Liver (tissue), 9 donors: Measurements from ENCODE around the gene CACNA2D1. TPM values are rescaled to one million over a fixed set of nuclear protein-coding genes. Genes with fewer than 3 reads are reported as not detected.

Experiments
- DNase-seq: peaks from one replicate; pipeline ENCODE4 v3.0.0-alpha.2; 2017; ENCODE audit warnings: low spot score
- H3K27ac ChIP-seq, 2 donors: one replicate each; pipeline ENCODE4 v1.7.0; 2013; ENCODE audit warnings: inconsistent platforms in 2 of 2, low read length in 2 of 2, control low read depth in 1 of 2, low read depth in 1 of 2, mild to moderate bottlenecking in 1 of 2
- H3K27me3 ChIP-seq, 4 donors: one replicate each; pipeline versions ENCODE4 v1.6.1 to v1.7.0; 2013; ENCODE audit warnings: low read length in 3 of 4, inconsistent platforms in 1 of 4, mild to moderate bottlenecking in 1 of 4, moderate library complexity in 1 of 4; ENCODE audit not compliant: control insufficient read depth in 4 of 4, insufficient read depth in 4 of 4
- H3K36me3 ChIP-seq, 4 donors: one replicate each; pipeline versions ENCODE4 v1.6.1 to v1.7.0; 2013; ENCODE audit warnings: low read length in 3 of 4, mild to moderate bottlenecking in 3 of 4, low read depth in 1 of 4, moderate library complexity in 1 of 4; ENCODE audit not compliant: control insufficient read depth in 4 of 4, insufficient read depth in 3 of 4
- H3K4me1 ChIP-seq, 4 donors: one replicate each; pipeline versions ENCODE4 v1.6.1 to v1.7.0; 2013; ENCODE audit warnings: low read length in 3 of 4, mild to moderate bottlenecking in 3 of 4, moderate library complexity in 1 of 4; ENCODE audit not compliant: control insufficient read depth in 4 of 4, insufficient read depth in 4 of 4
- H3K4me3 ChIP-seq, 3 donors: one replicate each; pipeline versions ENCODE4 v1.6.1 to v1.7.0; 2013; ENCODE audit warnings: low read length in 3 of 3, control low read depth in 1 of 3, low read depth in 1 of 3, mild to moderate bottlenecking in 1 of 3
- H3K9ac ChIP-seq, 2 donors: one replicate each; pipeline ENCODE4 v1.7.0; 2013; ENCODE audit warnings: low read length in 2 of 2, mild to moderate bottlenecking in 2 of 2, moderate library complexity in 2 of 2, control low read depth in 1 of 2, low read depth in 1 of 2
- H3K9me3 ChIP-seq, 4 donors: one replicate each; pipeline versions ENCODE4 v1.6.1 to v1.7.0; 2013; ENCODE audit warnings: low read length in 3 of 4; ENCODE audit not compliant: control insufficient read depth in 4 of 4
- FOXA1 ChIP-seq: IDR thresholded peaks from 2 replicates; pipeline ENCODE4 v1.6.1; 2016; ENCODE audit warnings: antibody characterized with exemption
- FOXA2 ChIP-seq: IDR thresholded peaks from 2 replicates; pipeline ENCODE4 v1.6.1; 2016; ENCODE audit warnings: antibody characterized with exemption
- GABPA ChIP-seq, 2 donors: IDR thresholded peaks in 1 of 2; conservative IDR thresholded peaks in 1 of 2; 2 replicates each; pipeline ENCODE4 v1.6.1; 2016; ENCODE audit warnings: antibody characterized with exemption in 2 of 2, mild to moderate bottlenecking in 1 of 2, moderate library complexity in 1 of 2
- HNF4G ChIP-seq: IDR thresholded peaks from 2 replicates; pipeline ENCODE4 v1.6.1; 2016; ENCODE audit warnings: antibody characterized with exemption
- JUND ChIP-seq, 2 donors: IDR thresholded peaks; 2 replicates each; pipeline ENCODE4 v1.6.1; 2016; ENCODE audit warnings: antibody characterized with exemption in 2 of 2
- NR2F2 ChIP-seq: IDR thresholded peaks from 2 replicates; pipeline ENCODE4 v1.6.1; 2016; ENCODE audit warnings: antibody characterized with exemption
- RAD21 ChIP-seq, 2 donors: IDR thresholded peaks; 2 replicates each; pipeline ENCODE4 v1.6.1; 2016; ENCODE audit warnings: antibody characterized with exemption in 2 of 2, mild to moderate bottlenecking in 2 of 2
- RXRA ChIP-seq, 2 donors: IDR thresholded peaks; 2 replicates each; pipeline ENCODE4 v1.6.1; 2017 to 2018; ENCODE audit warnings: antibody characterized with exemption in 2 of 2, mild to moderate bottlenecking in 1 of 2
- SP1 ChIP-seq: IDR thresholded peaks from 2 replicates; pipeline ENCODE4 v1.6.1; 2018; ENCODE audit warnings: antibody characterized with exemption, mild to moderate bottlenecking
- TAF1 ChIP-seq: conservative IDR thresholded peaks from 2 replicates; pipeline ENCODE4 v1.6.1; 2016; ENCODE audit warnings: antibody characterized with exemption, mild to moderate bottlenecking
- YY1 ChIP-seq: IDR thresholded peaks from 2 replicates; pipeline ENCODE4 v1.6.1; 2016; ENCODE audit warnings: antibody characterized with exemption, mild to moderate bottlenecking
- WGBS: extraction: QIAGEN DNeasy Blood & Tissue Kit; methylation state at CpG from one replicate; pipeline ENCODE4 v1.1.7; 2013; 5-methylcytosine and 5-hydroxymethylcytosine counted together
- polyA plus RNA-seq, 2 donors: library from polyadenylated mRNA; stranded (reverse) in 1 of 2; unstranded in 1 of 2; fragments of 200-250 nt in 1 of 2; fragments of >200 nt in 1 of 2; fragmentation: Nextera tagmentation in 1 of 2; extraction: Ambion mirVana in 1 of 2; gene quantifications; one replicate each; pipeline versions ENCODE4 v1.2.1 to v1.2.3, GENCODE V29; 2013 to 2015
- total RNA-seq, 2 donors: library from RNA; depleted of rRNA; stranded (reverse); fragments of >200 nt; gene quantifications; one replicate each; pipeline ENCODE4 v1.2.3, GENCODE V29; 2014
- TF ChIP-seq, protein P1 (sequence below): IDR thresholded peaks from 2 replicates; pipeline ENCODE4 v1.6.1; 2016; ENCODE audit warnings: antibody characterized with exemption, mild to moderate bottlenecking
- TF ChIP-seq, protein P2 (sequence below): IDR thresholded peaks from 2 replicates; pipeline ENCODE4 v1.6.1; 2016; ENCODE audit warnings: antibody characterized with exemption
- TF ChIP-seq, protein P3 (sequence below): IDR thresholded peaks from 2 replicates; pipeline ENCODE4 v1.6.1; 2016; ENCODE audit warnings: antibody characterized with exemption
- donor health status: healthy.
- donor health status: healthy.
- donor health status: healthy.
- donor health status: healthy.
- donor health status: healthy.

CACNA2D1 gene
- total and polyA plus RNA-seq, 4 donors, result 0.42 to 2.3 (median 0.94) TPM

DNA sequence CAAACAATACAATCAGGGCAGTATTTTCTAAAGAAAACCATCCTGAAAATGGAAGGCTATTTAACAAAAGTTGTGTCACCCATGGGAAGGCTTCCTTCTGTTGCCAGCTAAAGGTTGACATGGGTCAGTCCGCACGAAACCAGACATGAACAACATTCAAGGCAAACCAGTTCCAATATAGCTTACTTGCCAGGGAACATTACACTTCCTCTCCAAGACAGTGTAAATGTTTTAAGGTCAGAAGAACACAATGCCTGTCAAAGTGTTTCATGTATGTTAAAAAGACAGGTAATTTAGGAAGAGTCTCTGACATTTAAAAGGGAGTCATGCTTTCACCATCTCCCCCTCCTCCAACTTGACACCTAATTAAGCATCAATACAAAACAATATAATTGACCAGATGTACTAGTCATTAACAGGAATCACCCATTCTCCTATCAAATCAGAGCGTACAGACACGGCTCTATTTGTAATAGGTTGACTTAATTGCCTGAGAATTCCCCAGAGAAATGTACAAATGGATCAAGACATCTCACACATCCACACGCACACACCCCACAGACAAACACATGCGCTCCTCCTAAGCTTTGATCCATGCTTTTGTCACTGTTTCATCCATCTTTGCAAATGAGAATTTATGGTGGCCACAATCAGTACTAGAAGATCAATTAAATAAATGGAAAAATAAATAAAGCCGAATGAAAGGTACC lies 69.5 kb downstream of the CACNA2D1 start:
- TF ChIP-seq HNF4G, result no peak
- no peak for TF ChIP-seq FOXA2
- no peak for TF ChIP-seq SP1
- TF ChIP-seq, protein P1, sequence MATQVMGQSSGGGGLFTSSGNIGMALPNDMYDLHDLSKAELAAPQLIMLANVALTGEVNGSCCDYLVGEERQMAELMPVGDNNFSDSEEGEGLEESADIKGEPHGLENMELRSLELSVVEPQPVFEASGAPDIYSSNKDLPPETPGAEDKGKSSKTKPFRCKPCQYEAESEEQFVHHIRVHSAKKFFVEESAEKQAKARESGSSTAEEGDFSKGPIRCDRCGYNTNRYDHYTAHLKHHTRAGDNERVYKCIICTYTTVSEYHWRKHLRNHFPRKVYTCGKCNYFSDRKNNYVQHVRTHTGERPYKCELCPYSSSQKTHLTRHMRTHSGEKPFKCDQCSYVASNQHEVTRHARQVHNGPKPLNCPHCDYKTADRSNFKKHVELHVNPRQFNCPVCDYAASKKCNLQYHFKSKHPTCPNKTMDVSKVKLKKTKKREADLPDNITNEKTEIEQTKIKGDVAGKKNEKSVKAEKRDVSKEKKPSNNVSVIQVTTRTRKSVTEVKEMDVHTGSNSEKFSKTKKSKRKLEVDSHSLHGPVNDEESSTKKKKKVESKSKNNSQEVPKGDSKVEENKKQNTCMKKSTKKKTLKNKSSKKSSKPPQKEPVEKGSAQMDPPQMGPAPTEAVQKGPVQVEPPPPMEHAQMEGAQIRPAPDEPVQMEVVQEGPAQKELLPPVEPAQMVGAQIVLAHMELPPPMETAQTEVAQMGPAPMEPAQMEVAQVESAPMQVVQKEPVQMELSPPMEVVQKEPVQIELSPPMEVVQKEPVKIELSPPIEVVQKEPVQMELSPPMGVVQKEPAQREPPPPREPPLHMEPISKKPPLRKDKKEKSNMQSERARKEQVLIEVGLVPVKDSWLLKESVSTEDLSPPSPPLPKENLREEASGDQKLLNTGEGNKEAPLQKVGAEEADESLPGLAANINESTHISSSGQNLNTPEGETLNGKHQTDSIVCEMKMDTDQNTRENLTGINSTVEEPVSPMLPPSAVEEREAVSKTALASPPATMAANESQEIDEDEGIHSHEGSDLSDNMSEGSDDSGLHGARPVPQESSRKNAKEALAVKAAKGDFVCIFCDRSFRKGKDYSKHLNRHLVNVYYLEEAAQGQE, result no peak
- no peak for TF ChIP-seq JUND (IDR thresholded peaks at IDR 0.05)
- TF ChIP-seq FOXA1, result no peak
- TF ChIP-seq NR2F2, result no peak
- TF ChIP-seq TAF1, result no peak
- TF ChIP-seq RXRA (IDR thresholded peaks at IDR 0.05), result no peak
- no peaks in the 10 kb centered on the region for H3K4me1 ChIP-seq
- no peak overlapping the region for H3K27ac ChIP-seq
- WGBS, result 54% methylated on average over 7 of the region's 7 CpGs
- H3K27me3 ChIP-seq, result no peaks in the 10 kb centered on the region
- H3K4me3 ChIP-seq, result no peak overlapping the region
- DNase-seq, result no peak
- no peak overlapping the region for H3K9ac ChIP-seq
- no peaks in the 10 kb centered on the region for H3K9me3 ChIP-seq
- H3K36me3 ChIP-seq, result no peaks in the 10 kb centered on the region

DNA sequence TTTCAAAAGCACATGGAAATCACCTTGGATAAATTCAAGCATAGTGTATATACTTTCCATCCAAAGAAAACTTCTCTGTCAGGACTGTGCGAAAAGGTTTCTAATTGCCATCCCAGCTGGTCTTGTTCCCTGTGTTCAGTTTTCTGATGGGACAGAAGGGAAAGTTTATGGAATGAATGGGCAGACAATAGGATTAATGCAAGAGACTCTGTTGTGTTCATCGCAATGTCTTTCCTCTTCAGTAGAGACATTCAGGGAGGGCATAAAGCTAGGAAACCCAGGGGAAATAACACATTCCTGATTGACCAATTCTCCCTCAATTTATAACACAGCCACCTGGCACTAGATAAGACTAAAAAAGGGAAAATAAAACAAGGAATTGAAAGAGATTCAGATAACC lies 78.9 kb downstream of the CACNA2D1 start:
- Histone ChIP-seq H3K9me3 (no peaks in the 10 kb centered on the region), H3K27me3 (peaks cover 0 to 6% (median 0%) of the 10 kb centered on the region in 4 donors), H3K9ac (no peak overlapping the region), H3K4me1 (no peaks in the 10 kb centered on the region), H3K36me3 (no peaks in the 10 kb centered on the region), H3K4me3 (no peak overlapping the region), H3K27ac (no peak overlapping the region)
- WGBS, result 89% methylated on average over 2 of the region's 2 CpGs
- TF ChIP-seq TAF1 (no peak), GABPA (IDR thresholded peaks at IDR 0.05 in 1 of 2, conservative IDR thresholded peaks at IDR 0.05 in 1 of 2) (no peak), NR2F2 (no peak), HNF4G (no peak), YY1 (no peak), SP1 (no peak), RAD21 (IDR thresholded peaks at IDR 0.05) (no peak), FOXA2 (no peak)
- TF ChIP-seq, protein P2, sequence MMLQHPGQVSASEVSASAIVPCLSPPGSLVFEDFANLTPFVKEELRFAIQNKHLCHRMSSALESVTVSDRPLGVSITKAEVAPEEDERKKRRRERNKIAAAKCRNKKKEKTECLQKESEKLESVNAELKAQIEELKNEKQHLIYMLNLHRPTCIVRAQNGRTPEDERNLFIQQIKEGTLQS, result no peak
- TF ChIP-seq, protein P3, sequence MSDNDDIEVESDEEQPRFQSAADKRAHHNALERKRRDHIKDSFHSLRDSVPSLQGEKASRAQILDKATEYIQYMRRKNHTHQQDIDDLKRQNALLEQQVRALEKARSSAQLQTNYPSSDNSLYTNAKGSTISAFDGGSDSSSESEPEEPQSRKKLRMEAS, result no peak
- TF ChIP-seq, protein P1, result no peak
- DNase-seq, result no peak
